ENCODE measurements around the gene DIS3L2.
"Not testable (repeated sequence)": the region's sequence is repeated elsewhere in the genome, so short reads cannot be mapped to it uniquely, and the experiment has no call there.

The DIS3L2 gene

DNA sequence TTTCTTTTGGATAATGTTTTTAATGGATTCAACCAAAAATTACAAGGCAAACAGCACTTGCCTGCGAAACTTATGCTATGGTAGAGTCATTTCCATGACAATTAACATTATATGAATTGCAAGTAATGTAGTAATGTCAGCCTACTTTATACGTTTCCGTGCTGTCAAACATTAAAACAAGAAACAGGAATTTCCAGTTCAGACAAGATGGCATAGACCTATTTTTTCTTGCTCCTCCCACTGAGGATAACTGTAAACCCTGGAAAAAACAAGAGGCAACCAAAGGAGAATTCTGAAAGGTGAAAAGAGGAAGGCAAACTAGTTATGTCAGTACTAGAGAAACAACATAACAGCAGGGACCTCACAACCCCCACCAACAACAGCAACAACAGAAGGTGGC lies 170.7 kb downstream of the DIS3L2 start:
- DNase-seq: no peak

DNA sequence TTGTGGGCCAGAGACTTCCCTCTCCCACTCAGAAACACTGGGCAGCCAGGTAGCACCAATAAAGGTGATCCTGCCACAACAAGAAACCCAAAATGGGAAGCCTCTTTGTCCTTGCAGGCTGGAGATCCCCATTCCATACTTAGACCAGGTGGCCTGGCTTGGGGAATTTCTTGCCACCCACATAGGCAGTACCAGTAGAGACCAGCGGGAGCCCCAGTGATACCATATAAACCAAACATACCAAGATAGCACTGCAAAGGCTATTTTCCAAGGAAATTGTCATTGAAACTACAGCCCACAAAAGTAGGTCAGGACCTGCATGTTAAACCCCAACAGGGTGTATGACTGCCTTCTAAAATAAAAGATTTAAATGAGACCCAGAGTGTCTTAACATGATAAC lies 171.6 kb downstream of the DIS3L2 start:
- DNase-seq: no peak

DNA sequence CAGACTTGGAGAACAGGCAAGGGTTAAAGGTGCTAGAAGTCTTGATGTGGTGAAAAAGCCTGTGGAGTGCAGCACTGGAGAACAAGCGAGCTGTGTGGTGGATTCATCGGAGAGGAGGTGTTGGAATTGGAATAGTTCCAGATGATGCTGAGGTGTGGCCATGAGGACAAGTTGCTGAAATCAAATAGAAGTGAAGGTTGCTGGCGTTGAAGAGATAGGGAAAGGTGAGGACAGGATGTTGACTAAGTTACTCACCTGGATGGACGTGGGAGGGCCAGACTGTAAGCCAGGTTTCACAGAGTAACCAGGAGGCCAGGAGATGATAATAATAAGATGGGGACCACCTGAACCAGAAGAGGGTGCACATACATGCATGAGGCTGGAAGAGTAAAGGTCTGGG lies 173.4 kb downstream of the DIS3L2 start:
- no peak for DNase-seq

DNA sequence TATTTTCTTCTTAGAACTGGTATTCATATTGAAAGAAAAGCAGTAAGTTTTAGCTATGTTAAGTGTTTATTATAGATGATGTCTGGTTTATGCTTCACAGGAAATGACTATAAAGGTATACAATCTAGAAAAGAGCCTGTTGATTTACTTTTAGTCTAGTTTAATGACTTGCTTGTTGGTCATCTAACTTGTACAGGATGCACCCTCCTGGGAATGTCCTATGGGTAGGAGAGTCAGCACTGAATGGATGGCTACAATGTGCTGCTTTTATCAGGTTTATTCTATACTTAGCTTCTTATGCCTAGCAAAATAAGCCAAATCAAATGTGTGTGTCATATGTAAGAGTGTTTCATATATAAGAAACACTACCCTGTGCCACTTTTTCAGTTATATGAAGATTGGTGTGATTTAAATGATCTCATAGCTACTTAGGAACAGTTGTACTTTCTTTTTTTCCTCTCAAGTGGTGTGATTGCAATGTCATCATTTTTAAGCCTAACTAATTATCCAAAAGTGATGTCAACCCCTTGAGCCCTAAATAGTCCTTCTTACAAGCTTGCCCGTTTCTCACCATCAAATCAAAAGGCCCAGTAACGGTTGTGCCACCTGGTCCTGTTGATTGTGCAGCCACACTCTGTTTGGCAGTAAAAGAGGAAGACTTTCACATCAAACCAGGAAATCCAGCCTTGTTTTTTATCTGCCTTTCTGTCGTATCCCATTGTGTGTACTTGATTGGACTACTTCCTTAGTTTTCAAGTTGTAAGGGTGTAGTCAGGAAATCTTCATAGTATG lies 176.0 kb downstream of the DIS3L2 start:
- DNase-seq: no peak

DNA sequence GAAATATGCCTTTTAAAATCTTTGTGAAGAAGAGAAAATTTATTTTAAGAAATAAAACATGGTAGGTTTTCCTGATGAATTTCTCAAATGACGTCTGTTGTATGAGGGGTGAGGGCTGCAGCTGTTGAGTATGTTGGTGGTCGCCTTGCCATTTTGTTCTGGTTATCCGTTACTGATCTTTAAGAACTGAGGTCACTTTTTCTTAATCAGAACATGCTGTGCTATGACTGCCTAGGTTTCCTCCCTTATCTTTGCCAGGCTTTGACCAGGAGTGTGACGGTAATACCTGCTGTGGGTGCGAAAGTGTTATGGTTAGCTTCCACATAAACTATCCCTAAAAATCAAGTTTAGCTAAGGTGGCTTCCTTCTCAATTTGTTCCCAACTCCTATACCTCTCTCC lies 176.9 kb downstream of the DIS3L2 start:
- DNase-seq: no peak

DNA sequence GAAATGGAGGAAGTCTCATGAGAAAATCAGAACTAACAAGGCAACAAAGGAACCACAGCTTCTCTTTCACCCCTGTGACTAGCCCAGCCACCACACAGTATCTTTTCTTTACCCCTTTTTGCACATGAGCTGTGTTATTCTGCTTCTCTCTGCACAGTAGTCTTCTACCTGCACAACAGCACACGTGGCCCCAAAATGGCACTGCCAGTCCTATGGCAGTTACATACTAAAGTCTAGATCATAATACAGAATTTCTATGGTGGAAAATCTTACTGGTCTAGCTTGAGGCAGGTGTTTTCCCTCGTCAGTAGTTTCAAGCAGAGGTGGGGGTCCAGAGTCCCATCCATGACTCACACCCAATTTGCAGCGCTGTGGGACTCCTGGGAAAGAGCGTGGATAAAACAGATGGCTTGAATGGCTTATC lies 177.7 kb downstream of the DIS3L2 start:
- DNase-seq: no peak

DNA sequence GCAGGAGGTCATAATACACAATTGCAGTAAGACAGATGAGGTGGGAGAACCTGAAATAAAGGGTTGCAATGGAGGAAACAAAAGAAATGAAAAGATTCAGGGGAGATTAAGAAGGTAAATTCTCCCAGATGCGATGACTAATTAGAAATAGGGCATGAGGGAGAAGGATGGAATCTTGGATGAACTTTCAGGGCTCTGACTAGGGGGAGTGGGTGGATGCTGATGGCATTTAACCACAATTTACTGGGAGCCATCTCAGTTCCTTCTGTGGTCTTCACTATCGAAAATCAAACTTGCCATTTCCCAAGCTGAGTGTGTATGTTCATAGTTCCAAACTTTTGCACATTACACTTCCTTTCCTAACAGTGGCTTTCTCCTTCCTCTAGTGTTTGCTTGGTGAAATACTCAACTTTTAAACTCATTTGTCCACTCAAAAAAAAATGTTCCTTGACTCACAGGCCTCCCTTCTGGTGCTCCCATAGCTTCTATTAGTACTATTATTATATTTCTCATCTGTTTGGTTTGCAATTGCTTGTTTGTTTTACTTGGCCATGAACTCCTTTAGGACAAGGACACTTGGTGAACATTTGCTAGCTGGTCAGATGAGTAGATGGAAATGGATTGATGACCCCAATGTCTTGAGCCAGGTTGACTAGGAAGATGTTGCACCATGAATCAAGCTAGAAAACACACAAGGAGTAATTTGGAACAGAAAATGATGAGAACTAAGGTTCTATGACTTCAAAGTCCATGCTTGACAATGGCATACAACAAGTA lies 178.5 kb downstream of the DIS3L2 start:
- DNase-seq: no peak

DNA sequence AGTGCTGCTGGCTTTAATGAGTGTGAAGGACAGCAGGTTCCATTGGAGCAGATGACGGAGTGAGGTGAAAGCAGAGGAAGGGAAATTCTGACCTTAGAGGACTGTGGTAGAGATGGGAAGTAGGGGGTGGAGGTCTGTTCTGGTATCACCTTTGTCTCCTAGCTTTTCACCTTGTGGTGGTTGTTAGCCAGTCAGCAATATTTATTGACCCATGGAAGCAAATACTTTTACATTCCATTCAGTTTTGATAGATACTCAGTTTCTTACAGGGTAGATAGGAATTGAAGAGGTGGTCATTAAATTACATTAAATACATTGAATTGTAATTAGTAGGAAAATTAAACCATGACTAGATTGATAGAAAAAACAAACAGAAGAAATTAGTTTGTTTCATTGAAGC lies 180.1 kb downstream of the DIS3L2 start:
- DNase-seq: no peak

DNA sequence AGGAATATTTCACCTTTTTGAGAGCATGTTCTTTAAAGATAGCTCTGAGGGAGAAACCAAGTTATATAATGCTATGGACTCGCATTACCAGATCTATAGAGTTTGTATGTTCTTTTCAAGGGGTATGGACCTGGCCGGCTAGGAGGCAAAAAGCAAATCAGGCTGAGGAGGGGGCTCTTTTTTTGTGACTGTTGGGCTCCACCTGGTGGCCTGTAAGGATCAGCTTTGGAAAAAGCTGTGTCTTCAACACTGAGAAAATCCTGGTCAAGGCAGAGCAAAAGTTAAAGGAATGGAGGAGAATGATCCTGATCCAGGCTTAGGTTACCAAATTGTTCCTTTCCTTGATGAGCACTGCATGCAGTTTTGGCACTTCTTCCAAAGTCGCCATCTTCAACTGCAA lies 180.5 kb downstream of the DIS3L2 start:
- DNase-seq: peak; percentile 4

DNA sequence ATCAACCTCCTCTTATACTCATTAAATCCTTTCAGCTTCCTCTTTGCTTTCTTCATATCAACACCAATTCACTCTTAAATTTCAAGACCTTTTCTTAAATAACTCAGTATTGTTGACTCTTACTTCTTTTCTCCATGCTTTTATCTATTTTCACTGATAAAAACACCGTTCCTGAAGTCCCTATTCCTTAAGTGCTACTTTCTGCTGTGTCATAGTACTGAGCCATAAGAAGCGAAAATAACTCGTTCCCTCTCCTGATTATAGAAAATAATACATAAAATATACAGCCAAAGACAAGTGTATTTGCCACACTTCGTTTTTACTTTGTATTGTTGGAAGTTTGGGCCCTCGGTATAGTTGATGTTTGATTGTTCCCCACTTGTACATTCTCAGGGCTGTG lies 181.0 kb downstream of the DIS3L2 start:
- DNase-seq: no peak

DNA sequence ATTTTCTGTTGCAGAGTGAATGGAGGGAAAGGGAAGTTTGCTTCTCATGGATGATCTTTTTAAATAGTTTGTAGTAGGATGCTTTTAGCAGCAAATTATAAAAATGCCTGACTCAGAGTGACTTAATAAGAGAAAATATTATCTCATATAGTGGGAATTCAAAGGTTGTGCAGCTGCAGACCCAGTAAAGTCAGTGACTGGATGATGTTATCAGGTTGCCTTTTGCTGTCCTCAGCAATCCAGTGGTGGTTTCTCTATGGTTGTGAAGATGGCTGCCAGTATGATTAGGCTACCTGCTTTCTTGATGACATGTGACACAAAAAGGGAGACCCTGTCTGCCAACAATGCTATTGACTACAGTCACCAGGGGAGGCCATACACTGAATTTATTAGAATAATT lies 184.8 kb downstream of the DIS3L2 start:
- DNase-seq: no peak

DNA sequence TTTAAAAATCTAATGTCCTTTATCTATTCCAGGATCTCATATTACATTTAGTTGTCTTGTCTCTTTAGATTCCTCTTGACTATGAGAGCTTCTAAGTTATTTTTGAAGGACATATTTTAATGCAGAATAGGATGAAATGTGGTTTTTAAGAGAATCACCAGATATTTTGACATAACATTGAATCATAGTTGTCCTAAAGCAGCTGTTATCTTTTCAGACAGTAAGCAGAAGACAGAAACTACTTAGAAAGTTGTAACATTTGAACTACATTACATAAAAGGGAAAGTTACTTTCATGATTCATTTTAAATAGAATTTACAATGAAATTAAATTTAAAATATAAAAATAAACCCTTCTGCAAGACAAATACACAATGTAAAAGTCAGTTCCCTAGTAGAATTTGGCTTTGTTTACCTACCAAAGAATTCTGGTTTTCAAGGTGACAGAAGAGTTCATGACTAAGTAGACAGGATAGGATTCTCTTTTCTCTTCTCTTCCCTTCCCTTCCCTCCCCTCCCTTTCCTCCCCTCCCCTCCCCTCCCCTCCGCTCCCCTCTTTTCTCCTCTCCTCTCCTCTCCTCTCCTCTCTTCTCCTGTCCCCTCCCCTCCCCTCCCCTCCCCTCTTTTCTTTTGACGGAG lies 186.0 kb downstream of the DIS3L2 start:
- DNase-seq: no peak

DNA sequence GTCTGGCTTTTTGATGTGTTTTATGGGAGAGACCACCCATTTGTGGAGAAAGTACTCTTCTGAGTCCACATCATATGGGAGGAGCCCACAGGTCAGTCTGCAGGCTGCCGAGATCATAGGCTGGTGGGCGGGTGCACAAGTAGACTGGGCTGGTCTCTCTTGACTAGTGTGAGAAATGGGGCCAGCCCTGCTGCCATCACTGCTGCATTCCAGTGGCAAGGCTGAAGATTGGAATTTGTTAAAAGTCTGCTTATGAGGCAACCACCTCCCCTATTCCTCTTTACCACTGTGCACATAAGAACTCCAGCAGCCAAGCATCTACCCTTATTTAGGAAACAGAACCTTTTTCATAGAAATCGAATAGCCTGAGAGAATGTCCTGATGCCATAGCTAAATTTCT lies 200.7 kb downstream of the DIS3L2 start:
- DNase-seq: no peak

DNA sequence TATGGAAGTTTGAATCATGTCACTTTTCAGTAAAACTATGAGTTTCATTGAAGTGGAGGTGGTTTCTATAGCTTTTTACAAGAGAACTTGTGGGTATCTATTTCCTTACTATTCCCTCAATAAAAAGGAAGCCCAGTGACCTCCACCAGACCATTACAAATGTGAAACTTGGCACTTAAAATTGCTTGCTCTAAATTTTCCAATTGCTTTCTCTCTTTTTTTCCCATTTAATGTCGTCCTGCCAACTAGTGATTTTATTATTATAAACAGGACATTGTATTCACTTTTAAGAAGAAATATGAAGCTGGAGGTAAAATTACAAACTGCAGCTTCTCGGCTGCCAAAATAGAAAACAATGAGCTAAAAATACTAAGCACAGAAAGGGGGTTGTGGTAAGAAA lies 208.9 kb downstream of the DIS3L2 start:
- DNase-seq: no peak

DNA sequence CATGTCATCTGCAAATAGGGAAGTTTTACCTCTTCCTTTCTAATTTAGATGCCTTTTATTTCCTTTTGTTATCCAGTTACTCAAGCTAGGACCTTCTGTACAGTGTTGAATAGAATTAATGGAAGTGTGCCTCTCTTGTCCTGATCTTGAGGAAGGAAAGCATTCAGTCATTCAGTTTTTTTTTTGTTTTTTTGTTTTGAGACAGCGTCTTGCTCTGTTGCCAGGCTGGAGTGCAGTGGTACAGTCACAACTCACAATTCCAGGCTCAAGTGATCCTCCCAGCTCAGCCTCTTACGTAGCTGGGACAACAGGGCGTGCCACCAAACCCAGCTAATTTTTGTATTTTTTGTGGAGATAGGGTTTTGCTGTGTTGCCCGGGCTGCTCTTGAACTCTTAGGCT lies 213.1 kb downstream of the DIS3L2 start:
- DNase-seq: no peak

DNA sequence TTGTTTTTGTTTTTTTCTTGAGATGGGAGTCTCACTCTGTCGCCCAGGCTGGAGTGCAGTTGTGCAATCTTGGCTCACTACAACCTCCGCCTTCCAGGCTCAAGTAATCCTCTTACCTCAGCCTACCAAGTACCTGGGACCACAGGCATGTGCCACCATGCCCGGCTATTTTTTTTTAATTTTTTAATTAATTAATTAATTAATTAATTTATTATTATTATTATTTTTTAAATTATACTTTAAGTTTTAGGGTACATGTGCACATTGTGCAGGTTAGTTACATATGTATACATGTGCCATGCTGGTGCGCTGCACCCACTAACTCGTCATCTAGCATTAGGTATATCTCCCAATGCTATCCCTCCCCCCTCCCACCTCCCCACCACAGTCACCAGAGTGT lies 215.1 kb downstream of the DIS3L2 start:
- not testable (repeated sequence) for DNase-seq

DNA sequence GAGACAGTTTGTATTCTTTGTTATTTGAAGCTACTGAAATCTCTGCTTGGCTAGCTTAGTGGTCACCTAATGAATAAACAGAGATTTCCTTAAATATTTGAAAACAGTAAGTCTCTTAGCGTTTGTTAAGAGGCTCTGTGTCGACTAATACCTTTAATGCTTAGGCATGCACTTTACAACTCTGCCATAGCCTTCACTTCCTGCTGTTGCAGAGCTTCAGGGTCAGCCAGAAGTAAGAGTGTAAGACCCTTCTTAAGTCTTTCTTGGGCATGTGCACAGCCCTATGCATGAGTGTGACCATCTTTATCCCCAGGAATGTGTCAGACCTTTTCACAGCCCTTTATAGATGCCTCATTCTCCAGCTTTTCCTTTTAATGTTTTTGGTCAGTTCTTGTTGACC lies 221.8 kb downstream of the DIS3L2 start:
- DNase-seq: no peak

DNA sequence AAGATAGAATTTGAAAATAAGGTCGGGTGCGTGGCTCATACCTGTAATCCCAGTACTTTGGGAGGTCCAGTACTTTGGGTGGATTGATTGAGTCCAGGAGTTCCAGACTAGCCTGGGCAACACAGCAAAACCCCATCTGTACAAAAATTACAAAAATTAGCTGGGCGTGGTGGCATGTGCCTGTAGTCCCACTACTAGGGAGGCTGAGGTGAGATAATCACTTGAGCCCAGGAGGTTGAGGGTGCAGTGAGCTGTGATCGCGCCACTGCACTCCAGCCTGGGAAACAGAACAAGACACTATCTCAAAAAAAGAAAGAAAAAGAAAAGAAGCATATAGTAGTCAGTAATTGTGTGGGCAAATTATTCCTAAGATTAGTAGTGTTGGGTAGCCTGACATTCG lies 222.8 kb downstream of the DIS3L2 start:
- DNase-seq: no peak

DNA sequence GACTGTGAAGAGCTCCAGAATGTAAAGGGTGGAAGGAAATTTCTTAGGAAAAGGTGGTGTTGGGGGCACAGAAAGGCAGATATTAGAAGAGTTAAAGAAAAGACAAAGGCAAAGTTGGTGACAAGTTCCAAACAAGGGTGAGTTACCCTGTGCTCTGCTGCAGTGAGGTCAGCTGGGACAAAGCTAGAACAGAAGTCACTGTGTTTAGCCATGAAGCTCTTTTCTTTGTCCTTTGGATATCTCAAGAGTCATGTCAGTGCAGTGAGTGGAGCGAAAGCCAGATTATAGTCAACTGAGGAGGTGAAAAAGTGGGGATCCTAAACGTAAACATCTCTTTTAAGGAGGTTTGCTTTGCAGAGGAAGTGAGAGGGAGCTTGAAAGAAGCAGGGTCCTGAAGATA lies 229.3 kb downstream of the DIS3L2 start:
- no peak for DNase-seq

DNA sequence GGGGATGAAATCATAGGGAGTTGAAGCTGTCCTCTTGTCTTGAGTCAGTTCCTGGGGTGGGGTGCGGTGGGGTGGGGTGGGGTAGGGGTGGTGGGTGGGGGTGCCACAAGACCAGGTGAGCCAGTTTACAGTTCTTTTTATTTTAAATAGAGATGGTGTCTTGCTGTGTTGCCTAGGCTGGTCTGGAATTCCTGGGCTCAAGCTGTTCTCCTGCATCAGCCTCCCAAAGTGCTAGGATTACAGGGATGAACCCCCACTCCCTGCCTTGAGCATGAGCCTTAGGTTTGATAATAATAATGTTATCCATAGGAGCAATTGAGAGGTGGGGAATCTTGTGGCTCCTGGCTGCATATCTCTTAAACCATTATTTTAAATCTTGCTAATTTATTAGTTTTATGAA lies 234.0 kb downstream of the DIS3L2 start:
- no peak for DNase-seq

DNA sequence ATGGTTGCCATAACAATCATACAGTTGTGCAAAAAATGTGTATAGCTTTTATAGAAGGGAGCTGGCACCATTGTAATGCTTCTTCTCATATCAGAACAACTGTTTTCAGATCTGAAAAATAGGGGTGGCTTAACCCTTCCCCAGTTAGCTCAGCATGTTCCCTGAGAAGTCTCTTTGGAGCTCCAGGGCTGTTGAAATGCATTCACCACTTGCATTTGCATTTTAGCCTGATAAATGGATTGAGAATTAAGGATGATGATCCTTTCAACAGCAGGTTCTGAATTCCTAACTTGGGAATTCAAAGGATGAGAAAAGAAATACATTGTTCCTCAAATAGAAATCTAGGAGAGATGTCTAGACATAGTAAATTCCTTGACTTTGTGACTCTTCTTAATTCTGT lies 235.3 kb downstream of the DIS3L2 start:
- DNase-seq: no peak

DNA sequence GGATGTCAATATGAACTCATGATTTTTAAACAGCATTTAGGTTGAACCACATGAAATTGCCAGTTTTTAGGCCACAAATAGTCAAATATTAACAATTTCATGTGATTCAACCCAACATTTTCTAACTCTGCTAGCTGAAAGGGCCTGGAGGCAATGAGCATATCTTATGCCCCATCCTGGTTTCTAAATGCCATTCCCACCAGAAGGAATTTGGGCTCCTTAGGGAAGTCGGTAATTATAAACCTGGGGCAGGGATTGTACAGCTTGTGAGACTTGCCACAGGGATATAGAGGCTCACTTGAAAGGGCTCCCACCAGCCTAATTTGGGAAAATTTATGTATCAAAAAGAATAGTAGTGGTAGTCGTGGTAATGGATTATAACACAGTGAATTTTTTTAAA lies 238.7 kb downstream of the DIS3L2 start:
- no peak for DNase-seq

DNA sequence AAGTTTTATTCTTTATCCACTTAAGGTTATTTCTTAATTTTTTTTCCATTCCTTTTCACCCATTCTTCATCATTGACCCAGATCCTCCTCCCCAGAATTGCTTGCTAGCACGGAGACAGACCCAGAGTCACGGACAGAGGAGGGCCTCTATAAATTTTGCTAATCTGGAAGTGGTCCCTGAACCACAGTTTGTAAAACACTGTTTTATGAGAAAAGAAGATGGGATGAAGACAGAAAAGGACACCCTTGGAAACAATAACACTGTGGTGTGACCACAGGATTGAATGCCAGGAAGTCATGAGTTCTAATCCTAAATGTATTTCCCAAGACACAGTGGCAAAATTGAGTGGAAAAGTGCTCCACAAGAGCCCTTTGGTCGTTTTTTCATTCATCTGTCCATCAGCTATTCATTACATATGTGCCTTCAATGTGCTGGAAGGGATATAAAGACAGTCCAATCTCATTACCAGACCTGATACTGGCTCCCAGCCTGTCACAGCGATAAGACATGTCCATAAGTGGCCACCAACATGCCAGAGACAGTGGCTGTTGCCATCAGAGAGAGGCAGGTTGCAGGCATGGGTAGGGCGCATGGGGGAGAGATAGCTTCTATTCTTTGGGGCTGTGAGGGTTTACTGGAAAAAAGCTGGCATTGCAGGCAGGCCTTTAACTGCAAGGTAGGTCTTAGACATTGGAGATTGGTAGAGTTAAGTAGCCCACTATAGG lies 241.8 kb downstream of the DIS3L2 start:
- DNase-seq: no peak

Data from NCI-H1092 (cell line).